Urinary bladder (tissue), 4 donors: Measurements from ENCODE around the gene FMNL2. TPM values are rescaled to one million over a fixed set of nuclear protein-coding genes. Genes with fewer than 3 reads are reported as not detected.

Experiments
- DNase-seq: peaks from one replicate; pipeline ENCODE4 v3.0.0-alpha.2; 2015; ENCODE audit errors: extremely low spot score
- H3K27ac ChIP-seq: one replicate; pipeline ENCODE4 v1.5.1; 2013; ENCODE audit warnings: low read depth, mild to moderate bottlenecking, moderate library complexity
- H3K36me3 ChIP-seq: one replicate; pipeline ENCODE4 v1.6.1; 2013; ENCODE audit warnings: mild to moderate bottlenecking, moderate library complexity; ENCODE audit not compliant: insufficient read depth
- H3K4me1 ChIP-seq: one replicate; pipeline ENCODE4 v1.6.1; 2013; ENCODE audit warnings: mild to moderate bottlenecking, moderate library complexity; ENCODE audit not compliant: insufficient read depth
- H3K4me3 ChIP-seq: one replicate; pipeline ENCODE4 v1.5.1; 2013; ENCODE audit warnings: low read depth, low read length
- WGBS: extraction: QIAGEN DNeasy Blood & Tissue Kit; methylation state at CpG from one replicate; pipeline ENCODE4 v1.1.7; 2013; 5-methylcytosine and 5-hydroxymethylcytosine counted together
- polyA plus RNA-seq: library from polyadenylated mRNA; stranded (reverse); fragments of 200-250 nt; gene quantifications from one replicate; pipeline ENCODE4 v1.2.3, GENCODE V29; 2013
- total RNA-seq: library from RNA; depleted of rRNA; stranded (reverse); fragments of >200 nt; gene quantifications from one replicate; pipeline ENCODE4 v1.2.3, GENCODE V29; 2014
- donor health status: healthy with polysubstance abuse.
- donor health status: healthy.

FMNL2 gene
- total and polyA plus RNA-seq, 2 donors, result 27.7 to 77.6 TPM

DNA sequence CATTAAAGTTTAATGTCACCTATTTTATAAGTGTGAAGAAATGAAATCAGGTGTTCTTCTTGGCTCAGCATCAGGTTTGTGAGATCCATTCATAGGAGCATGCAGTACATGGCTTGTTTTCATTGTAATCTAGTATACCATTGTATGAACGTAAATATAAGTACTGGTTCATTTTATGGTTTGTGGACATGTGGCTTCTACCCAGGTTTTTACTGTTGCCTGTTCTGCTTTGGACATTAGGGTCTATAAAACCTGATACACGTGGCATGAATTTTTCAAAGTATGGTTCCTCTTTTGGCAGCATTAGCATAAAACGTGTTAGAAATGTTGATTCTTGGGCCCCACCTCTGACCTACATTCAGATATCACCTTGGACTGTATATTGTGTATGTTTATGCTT lies 206.7 kb downstream of the FMNL2 start:
- Histone ChIP-seq H3K36me3 (no peaks in the 10 kb centered on the region), H3K4me3 (no peak overlapping the region), H3K27ac (no peak overlapping the region), H3K4me1 (no peaks in the 10 kb centered on the region)
- DNase-seq, result no peak
- 88% methylated on average over 3 of the region's 3 CpGs for WGBS

GRCh38 chr2:152542337-152542994 lies 207.5 kb downstream of the FMNL2 start:
- DNase-seq, result no peak
- H3K36me3 ChIP-seq, result no peaks in the 10 kb centered on the region
- no peak overlapping the region for H3K4me3 ChIP-seq
- 69% methylated on average over 4 of the region's 4 CpGs for WGBS
- no peaks in the 10 kb centered on the region for H3K4me1 ChIP-seq
- H3K27ac ChIP-seq, result no peak overlapping the region

- Histone ChIP-seq H3K27ac (no peak overlapping the region), H3K4me3 (no peak overlapping the region), H3K4me1 (no peaks in the 10 kb centered on the region), H3K36me3 (no peaks in the 10 kb centered on the region)
- 29% methylated on average over 4 of the region's 4 CpGs for WGBS
- DNase-seq, result peak; percentile 39
Measured at GRCh38 chr2:152542995-152543481, 208.1 kb downstream of the FMNL2 start.

DNA sequence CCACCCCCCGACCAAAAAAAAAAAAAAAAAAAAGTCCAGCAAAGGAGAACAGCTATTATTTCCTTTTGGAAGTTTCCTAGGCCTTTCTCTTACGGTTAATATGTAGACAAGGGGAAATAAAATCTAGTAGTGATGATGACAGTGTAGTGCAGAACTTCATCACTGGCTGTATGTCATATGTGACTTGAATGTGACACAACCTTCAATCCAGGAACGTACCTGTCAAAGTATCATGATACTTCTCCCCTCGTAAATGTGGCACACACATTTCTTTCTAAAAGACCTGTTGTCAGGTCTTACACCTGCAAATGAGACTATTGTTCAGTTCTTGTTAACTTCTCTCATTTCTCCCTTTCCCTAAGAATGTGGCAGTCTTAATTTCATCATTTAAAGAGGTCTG lies 208.7 kb downstream of the FMNL2 start:
- Histone ChIP-seq H3K4me3 (no peak overlapping the region), H3K36me3 (no peaks in the 10 kb centered on the region), H3K4me1 (no peaks in the 10 kb centered on the region), H3K27ac (no peak overlapping the region)
- DNase-seq, result no peak
- WGBS, result 61% methylated on average over 4 of the region's 4 CpGs

GRCh38 chr2:152544638-152545037 lies 209.7 kb downstream of the FMNL2 start:
- WGBS, result 65% methylated on average over 2 of the region's 2 CpGs
- H3K27ac ChIP-seq, result no peak overlapping the region
- H3K4me1 ChIP-seq, result no peaks in the 10 kb centered on the region
- no peak overlapping the region for H3K4me3 ChIP-seq
- DNase-seq, result no peak
- H3K36me3 ChIP-seq, result no peaks in the 10 kb centered on the region

DNA sequence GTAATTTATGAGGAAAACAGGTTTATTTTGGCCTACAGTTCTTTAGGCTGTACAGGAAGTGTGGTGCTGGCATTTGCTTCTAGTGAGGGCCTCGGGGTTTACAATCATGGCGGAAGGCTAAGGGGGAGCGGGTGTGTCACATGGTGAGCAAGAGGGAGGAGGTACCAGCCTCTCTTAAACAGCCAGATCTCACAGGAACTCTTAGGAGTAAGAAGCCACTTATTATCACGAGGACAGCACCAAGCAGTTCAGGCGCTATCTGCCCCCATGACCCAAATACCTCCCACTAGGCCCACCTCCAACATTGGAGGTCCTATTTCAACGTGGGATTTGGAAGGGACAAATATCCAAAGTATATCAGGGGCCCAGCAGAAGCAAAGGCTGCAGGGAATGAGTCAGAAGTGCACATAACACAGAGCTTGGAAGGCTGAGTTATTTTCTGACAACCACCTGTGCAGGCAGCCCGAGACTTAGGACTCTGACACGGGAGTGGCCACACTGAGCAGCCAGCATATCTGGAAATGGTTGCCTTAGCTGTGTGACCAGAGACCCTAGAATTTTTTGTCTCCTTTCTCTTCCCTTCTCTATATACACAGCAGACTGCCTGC lies 211.4 kb downstream of the FMNL2 start:
- no peak for DNase-seq
- Histone ChIP-seq H3K4me1 (no peaks in the 10 kb centered on the region), H3K4me3 (no peak overlapping the region), H3K27ac (no peak overlapping the region), H3K36me3 (no peaks in the 10 kb centered on the region)
- 77% methylated on average over 8 of the region's 8 CpGs for WGBS

DNA sequence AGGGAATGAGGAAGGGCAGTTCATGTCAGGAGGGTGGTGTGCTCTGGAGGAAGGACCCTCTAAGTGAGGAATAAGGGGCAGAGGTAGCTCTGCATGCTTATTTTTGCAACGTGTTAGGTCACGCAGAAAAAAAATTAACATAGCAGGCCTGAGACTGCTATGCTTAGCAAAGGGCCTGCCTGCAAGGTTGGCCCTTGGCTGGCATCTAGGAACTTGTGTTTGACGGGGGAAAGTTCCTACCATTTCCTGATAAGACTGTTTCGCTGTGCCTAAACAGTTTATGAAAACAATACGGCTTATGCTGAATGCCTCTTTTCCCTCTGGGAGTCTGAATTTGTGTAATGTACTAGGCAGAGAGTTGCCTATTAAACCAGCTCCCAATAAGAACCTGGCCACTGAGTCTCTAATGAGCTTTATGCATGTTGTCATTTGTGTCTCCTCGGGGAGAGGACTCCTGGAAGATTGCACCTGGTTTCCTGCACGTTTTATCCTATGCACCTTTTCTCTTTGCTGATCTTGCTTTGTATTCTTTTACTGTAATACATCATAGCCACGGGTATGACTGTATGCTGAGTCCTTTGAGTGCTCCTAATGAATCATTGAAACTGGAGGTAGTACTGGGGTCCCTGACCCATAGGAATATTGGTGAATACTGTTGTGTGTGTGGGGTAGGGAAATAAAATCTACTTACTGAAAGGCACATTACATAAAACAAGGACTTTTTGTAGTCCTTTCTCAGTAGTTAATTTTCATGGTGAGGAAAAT lies 213.3 kb downstream of the FMNL2 start:
- WGBS, result 65% methylated on average over 8 of the region's 8 CpGs
- no peak for DNase-seq
- Histone ChIP-seq H3K27ac (no peak overlapping the region), H3K4me1 (no peaks in the 10 kb centered on the region), H3K4me3 (no peak overlapping the region), H3K36me3 (no peaks in the 10 kb centered on the region)

DNA sequence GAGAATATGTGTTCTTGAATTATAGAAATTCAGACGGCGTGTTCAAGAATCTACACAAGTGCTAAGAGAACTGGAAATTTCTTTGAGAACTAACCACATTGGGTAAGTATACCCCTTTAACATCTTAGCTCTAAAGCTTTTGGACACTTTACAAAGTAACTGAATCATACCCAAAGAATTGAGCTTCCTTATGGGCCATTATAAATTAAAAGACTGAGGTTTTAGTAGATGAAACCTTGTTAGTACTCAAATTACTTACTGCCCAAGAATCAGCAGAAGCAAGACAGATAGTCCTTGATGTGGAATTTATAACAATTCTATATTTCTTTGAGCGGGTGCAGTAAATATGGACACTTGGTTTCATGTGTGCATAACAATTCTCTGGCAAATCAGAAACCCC lies 214.0 kb downstream of the FMNL2 start:
- Histone ChIP-seq H3K4me3 (no peak overlapping the region), H3K36me3 (no peaks in the 10 kb centered on the region)
- WGBS, result 96% methylated on average over 3 of the region's 3 CpGs

GRCh38 chr2:152549423-152549822 lies 214.4 kb downstream of the FMNL2 start:
- Histone ChIP-seq H3K4me3 (no peak overlapping the region), H3K27ac (no peak overlapping the region), H3K4me1 (no peaks in the 10 kb centered on the region), H3K36me3 (no peaks in the 10 kb centered on the region)
- WGBS, result 78% methylated on average over 2 of the region's 2 CpGs
- DNase-seq, result no peak

More for the DNA sequence above, 214.0 kb downstream of the FMNL2 start:
- Histone ChIP-seq H3K27ac (no peak overlapping the region), H3K4me1 (no peaks in the 10 kb centered on the region)
- DNase-seq, result no peak

DNA sequence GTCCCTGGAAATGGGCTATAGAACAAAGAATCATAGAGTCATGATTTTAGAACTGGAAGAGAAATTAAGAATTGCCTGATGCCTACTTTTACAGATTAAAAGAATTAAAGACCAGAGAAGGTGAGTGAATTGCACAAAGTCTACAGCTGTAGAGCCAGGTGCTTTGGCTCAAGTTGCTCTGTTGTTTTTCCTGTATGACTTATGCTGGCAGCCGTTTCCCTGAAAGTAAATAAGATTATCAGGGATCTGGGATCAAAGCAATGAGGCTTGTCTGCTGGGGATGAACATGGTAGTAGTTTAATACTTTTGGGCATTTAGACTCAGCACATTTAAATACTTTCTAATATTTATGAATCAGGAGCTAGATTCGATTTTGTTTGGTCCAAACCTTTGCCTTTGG lies 215.4 kb downstream of the FMNL2 start:
- 29% methylated on average over 2 of the region's 2 CpGs for WGBS

GRCh38 chr2:152552888-152553287 lies 217.9 kb downstream of the FMNL2 start:
- no peaks in the 10 kb centered on the region for H3K36me3 ChIP-seq
- no peak overlapping the region for H3K27ac ChIP-seq
- no peak for DNase-seq
- no peaks in the 10 kb centered on the region for H3K4me1 ChIP-seq
- H3K4me3 ChIP-seq, result no peak overlapping the region
- WGBS, result 90% methylated on average over 1 of the region's 1 CpG

More for the DNA sequence above, 215.4 kb downstream of the FMNL2 start:
- no peaks in the 10 kb centered on the region for H3K4me1 ChIP-seq
- no peak overlapping the region for H3K27ac ChIP-seq
- DNase-seq, result no peak
- no peak overlapping the region for H3K4me3 ChIP-seq
- H3K36me3 ChIP-seq, result no peaks in the 10 kb centered on the region

GRCh38 chr2:152553518-152553917 lies 218.5 kb downstream of the FMNL2 start:
- Histone ChIP-seq H3K27ac (no peak overlapping the region), H3K4me3 (no peak overlapping the region), H3K36me3 (no peaks in the 10 kb centered on the region), H3K4me1 (no peaks in the 10 kb centered on the region)
- WGBS, result 100% methylated on average over 1 of the region's 1 CpG
- no peak for DNase-seq

- no peak for DNase-seq
- Histone ChIP-seq H3K36me3 (no peaks in the 10 kb centered on the region), H3K27ac (no peak overlapping the region), H3K4me1 (no peaks in the 10 kb centered on the region), H3K4me3 (no peak overlapping the region)
- WGBS, result 87% methylated on average over 2 of the region's 2 CpGs
Measured at GRCh38 chr2:152555048-152555447, 220.1 kb downstream of the FMNL2 start.

DNA sequence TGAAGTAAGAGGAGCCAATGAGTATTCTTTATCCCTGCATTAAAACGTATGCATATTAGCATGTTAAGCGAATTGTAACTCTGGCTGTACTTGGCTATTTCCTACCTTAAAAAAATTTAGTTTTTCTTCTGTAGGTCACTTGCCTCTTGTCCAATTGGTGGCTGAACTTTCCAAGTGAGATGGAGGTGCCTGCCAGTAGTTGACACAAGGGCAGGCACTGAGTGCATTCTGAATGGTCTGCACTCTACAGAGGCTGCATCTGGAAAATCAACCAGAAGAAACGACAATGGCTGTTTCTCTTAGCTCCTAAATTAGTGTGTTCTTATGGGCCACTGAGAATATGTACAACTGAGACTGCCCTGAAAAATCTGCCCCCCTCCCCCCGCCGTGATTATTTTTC lies 221.5 kb downstream of the FMNL2 start:
- DNase-seq, result no peak
- 92% methylated on average over 5 of the region's 5 CpGs for WGBS
- H3K27ac ChIP-seq, result no peak overlapping the region
- no peak overlapping the region for H3K4me3 ChIP-seq
- no peaks in the 10 kb centered on the region for H3K4me1 ChIP-seq
- no peaks in the 10 kb centered on the region for H3K36me3 ChIP-seq
